ENCODE measurements around the gene HAP1.
A peak's percentile ranks its signal among the peaks of the same experiment; 100 is the strongest.

HAP1 gene

GRCh38 chr17:41763327-41763726 is 28.9 kb upstream of the HAP1 start:
- DNase-seq: no peak

- DNase-seq: no peak
These were observed 28.4 kb upstream of the HAP1 start for GRCh38 chr17:41762841-41763240.

- no peak for DNase-seq
These were observed 27.9 kb upstream of the HAP1 start for GRCh38 chr17:41762391-41762790.

- no peak for DNase-seq
These were observed 26.4 kb upstream of the HAP1 start for GRCh38 chr17:41760878-41761277.

- DNase-seq: no peak
These were observed 24.2 kb upstream of the HAP1 start for GRCh38 chr17:41758601-41759000.

- DNase-seq: no peak
These were observed 19.6 kb upstream of the HAP1 start for GRCh38 chr17:41754066-41754465.

GRCh38 chr17:41751288-41751687 is 16.8 kb upstream of the HAP1 start:
- DNase-seq: no peak

- DNase-seq: no peak
These were observed 16.4 kb upstream of the HAP1 start for GRCh38 chr17:41750862-41751261.

- DNase-seq: no peak
These were observed 13.8 kb upstream of the HAP1 start for GRCh38 chr17:41748275-41748674.

- DNase-seq: no peak
These were observed 7.3 kb upstream of the HAP1 start for GRCh38 chr17:41741709-41742108.

GRCh38 chr17:41740506-41740905 is 6.1 kb upstream of the HAP1 start:
- DNase-seq: no peak

- DNase-seq: no peak
These were observed 5.4 kb upstream of the HAP1 start for GRCh38 chr17:41739661-41740352.

GRCh38 chr17:41738801-41739112 is 4.3 kb upstream of the HAP1 start:
- no peak for DNase-seq

GRCh38 chr17:41738077-41738800 is 3.8 kb upstream of the HAP1 start:
- DNase-seq: peak; percentile 56

- no peak for DNase-seq
These were observed 3.2 kb upstream of the HAP1 start for GRCh38 chr17:41737680-41738023.

- DNase-seq: no peak
These were observed 2.7 kb upstream of the HAP1 start for GRCh38 chr17:41736983-41737679.

GRCh38 chr17:41735744-41736143 is 1.3 kb upstream of the HAP1 start:
- no peak for DNase-seq

- DNase-seq: peak; percentile 20
These were observed 488 bp upstream of the HAP1 start for GRCh38 chr17:41734949-41735313.

- no peak for DNase-seq
These were observed 900 bp downstream of the HAP1 start for GRCh38 chr17:41733348-41734138.

- DNase-seq: no peak
These were observed 2.6 kb downstream of the HAP1 start for GRCh38 chr17:41731836-41732235.

- DNase-seq: no peak
These were observed 4.0 kb downstream of the HAP1 start for GRCh38 chr17:41730479-41730878.

GRCh38 chr17:41728056-41728455 is 6.4 kb downstream of the HAP1 start:
- no peak for DNase-seq

- DNase-seq: no peak
These were observed 9.3 kb downstream of the HAP1 start for GRCh38 chr17:41725134-41725533.

Measured in DMS79 (cell line).